ENCODE results near the gene BCL2L13. TPM values are rescaled to one million over a fixed set of nuclear protein-coding genes. Genes with fewer than 3 reads are reported as not detected.
"Not testable (repeated sequence)": the region's sequence is repeated elsewhere in the genome, so short reads cannot be mapped to it uniquely, and the experiment has no call there.

The BCL2L13 gene
- total RNA-seq, 2 donors from 2014 or later = 19.8 to 35.0 TPM

DNA sequence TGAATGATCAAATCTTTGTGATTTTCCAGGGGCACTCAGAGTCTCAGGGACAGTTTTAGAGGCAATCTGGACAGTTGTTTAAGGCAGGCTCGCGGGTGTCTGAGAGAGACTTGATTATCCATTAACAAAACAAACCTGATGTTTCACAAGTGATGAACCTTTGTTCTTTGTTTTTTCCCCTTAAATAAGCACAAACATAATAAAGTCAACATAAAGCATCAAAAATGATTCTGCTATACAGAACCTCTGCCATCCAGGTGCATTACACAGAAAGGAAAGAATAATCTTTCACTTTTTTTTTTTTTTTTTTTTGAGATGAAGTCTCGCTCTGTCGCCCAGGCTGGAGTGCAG is 122.6 kb downstream of the BCL2L13 start:
- intact Hi-C loops (cut with DNase I) = no loop called here

DNA sequence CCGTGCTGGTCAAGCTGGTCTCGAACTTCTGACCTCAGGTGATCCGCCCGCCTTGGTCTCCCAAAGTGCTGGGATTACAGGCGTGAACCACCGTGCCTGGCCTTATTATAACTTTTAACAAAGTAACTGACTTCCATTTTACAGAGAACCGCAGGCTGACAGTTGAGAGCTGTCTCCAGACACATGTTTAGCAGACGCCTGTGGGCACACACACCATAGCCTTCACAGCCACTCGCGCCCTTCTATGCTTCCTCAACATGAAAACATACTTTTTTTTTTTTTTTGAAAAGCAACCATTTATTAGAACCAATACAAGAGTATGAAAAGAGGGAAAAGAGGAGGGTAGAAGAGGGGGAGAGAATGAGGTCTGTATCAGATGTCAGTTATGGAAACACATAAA is 124.9 kb downstream of the BCL2L13 start:
- H3K27me3 ChIP-seq; H3K4me3 ChIP-seq; ATAC-seq; H3K36me3 ChIP-seq (replicated peaks in 1 of 2; ENCODE audit: insufficient read depth in 1 of 2, low read depth in 2 of 2); H3K27ac ChIP-seq; DNase-seq; H3K9me3 ChIP-seq; intact Hi-C loops (cut with DNase I); H3K4me1 ChIP-seq: not testable (repeated sequence)
- WGBS, 2 donors = 82 to 96% methylated on average over 10 of the region's 10 CpGs

More for the DNA sequence above, 122.6 kb downstream of the BCL2L13 start:
- Histone ChIP-seq H3K9me3 (no peaks in the 10 kb centered on the region), H3K27ac (no peak overlapping the region), H3K27me3 (no peaks in the 10 kb centered on the region), H3K4me3 (no peak overlapping the region), H3K4me1 (no peaks in the 10 kb centered on the region), H3K36me3 (replicated peaks in 1 of 2; ENCODE audit: insufficient read depth in 1 of 2, low read depth in 2 of 2) (no peaks in the 10 kb centered on the region)
- DNase-seq (no peak), ATAC-seq (no peak)
- no peak for TF ChIP-seq POLR2A (IDR thresholded peaks at IDR 0.05)
- TF ChIP-seq, protein P1, sequence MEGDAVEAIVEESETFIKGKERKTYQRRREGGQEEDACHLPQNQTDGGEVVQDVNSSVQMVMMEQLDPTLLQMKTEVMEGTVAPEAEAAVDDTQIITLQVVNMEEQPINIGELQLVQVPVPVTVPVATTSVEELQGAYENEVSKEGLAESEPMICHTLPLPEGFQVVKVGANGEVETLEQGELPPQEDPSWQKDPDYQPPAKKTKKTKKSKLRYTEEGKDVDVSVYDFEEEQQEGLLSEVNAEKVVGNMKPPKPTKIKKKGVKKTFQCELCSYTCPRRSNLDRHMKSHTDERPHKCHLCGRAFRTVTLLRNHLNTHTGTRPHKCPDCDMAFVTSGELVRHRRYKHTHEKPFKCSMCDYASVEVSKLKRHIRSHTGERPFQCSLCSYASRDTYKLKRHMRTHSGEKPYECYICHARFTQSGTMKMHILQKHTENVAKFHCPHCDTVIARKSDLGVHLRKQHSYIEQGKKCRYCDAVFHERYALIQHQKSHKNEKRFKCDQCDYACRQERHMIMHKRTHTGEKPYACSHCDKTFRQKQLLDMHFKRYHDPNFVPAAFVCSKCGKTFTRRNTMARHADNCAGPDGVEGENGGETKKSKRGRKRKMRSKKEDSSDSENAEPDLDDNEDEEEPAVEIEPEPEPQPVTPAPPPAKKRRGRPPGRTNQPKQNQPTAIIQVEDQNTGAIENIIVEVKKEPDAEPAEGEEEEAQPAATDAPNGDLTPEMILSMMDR (IDR thresholded peaks at IDR 0.05) = no peak
- WGBS, 2 donors = 57 to 67% methylated on average over 2 to 4 of the region's 4 CpGs

DNA sequence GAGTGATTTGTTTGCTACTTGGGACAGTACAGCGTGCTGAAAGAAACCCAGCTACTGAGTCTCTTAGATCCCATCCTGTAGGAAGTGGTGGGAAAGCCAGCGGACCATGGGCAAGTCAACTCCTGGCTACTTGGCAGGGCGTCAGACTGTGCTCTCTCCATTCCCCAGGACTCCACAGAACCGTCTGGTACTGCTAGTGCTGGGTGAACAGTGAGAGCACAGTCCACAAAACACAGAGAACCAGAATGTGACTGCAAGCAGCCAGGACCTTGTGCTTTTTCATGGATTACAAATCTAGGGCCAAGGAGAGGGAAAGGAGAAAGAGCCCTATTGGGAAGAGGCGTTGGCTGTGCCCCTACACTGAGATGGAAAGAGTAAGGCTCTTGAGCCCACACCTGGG is 125.5 kb downstream of the BCL2L13 start:
- H3K36me3 ChIP-seq (replicated peaks in 1 of 2; ENCODE audit: insufficient read depth in 1 of 2, low read depth in 2 of 2) = no peaks in the 10 kb centered on the region
- H3K27ac ChIP-seq = no peak overlapping the region
- no peak overlapping the region for H3K4me3 ChIP-seq
- ATAC-seq (no peak), DNase-seq (no peak)
- no peaks in the 10 kb centered on the region for H3K4me1 ChIP-seq
- no peaks in the 10 kb centered on the region for H3K27me3 ChIP-seq
- 71 to 84% methylated on average over 5 of the region's 5 CpGs for WGBS, 2 donors
- intact Hi-C loops (cut with DNase I) = no loop called here
- no peaks in the 10 kb centered on the region for H3K9me3 ChIP-seq
- no peak for TF ChIP-seq POLR2A (IDR thresholded peaks at IDR 0.05)
- TF ChIP-seq, protein P1 (IDR thresholded peaks at IDR 0.05) = no peak

GRCh38 chr22:17764852-17765251 is 126.3 kb downstream of the BCL2L13 start:
- H3K36me3 ChIP-seq (replicated peaks in 1 of 2; ENCODE audit: insufficient read depth in 1 of 2, low read depth in 2 of 2); H3K27ac ChIP-seq; DNase-seq; H3K9me3 ChIP-seq; H3K27me3 ChIP-seq; ATAC-seq; intact Hi-C loops (cut with DNase I); H3K4me3 ChIP-seq; H3K4me1 ChIP-seq: not testable (repeated sequence)
- 89 to 97% methylated on average over 4 to 5 of the region's 5 CpGs for WGBS, 2 donors

DNA sequence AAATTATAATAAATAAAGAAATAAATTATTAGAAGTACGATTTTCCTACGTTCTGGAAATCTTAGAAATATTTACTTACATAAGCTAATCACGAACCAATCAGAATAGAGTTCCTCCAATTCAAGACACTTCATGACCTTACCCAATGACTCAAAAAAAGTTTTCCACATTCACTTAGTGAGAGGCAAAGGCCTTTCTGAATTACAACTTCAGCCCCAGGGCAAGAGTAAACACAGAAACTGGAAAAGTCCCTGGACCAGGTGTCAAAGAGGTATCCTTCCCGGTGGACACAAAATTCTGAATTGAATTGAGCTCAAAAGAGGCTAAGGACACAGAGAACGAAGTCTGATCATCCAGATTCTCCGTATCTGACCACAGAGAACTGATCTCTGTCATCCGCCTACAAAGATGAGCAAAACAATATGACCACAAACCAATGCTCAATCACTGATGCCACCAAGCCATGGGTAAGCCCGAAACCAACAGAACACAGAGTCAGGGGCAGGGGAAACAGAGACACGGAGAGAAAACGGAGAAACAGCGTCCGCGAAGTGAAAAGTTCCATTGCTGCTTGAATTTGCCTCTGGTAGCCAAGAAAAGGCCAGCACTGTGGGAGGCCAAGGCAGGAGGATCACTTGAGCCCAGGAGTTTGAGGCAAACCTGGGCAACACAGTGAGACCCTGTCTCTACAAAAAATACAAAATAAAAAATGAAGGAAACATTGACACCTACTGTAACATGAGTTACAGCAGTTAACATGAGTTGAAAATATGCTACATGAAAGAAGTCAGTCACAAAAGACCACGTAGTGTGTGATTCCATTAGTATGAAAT is 128.9 kb downstream of the BCL2L13 start:
- Histone ChIP-seq H3K36me3 (replicated peaks in 1 of 2; ENCODE audit: insufficient read depth in 1 of 2, low read depth in 2 of 2) (no peaks in the 10 kb centered on the region), H3K4me3 (no peak overlapping the region), H3K27ac (no peak overlapping the region), H3K27me3 (no peaks in the 10 kb centered on the region), H3K9me3 (no peaks in the 10 kb centered on the region), H3K4me1 (peaks cover under 1% of the 10 kb centered on the region)
- no peak for TF ChIP-seq POLR2A (IDR thresholded peaks at IDR 0.05)
- TF ChIP-seq, protein P1 (IDR thresholded peaks at IDR 0.05) = no peak
- WGBS, 2 donors = 81 to 89% methylated on average over 14 of the region's 14 CpGs
- DNase-seq = no peak
- ATAC-seq = no peak
- intact Hi-C loops (cut with DNase I) = no loop called here
